Cardiac ventricle fibroblast (primary cell): ENCODE results near the gene SCCPDH. TPM values are rescaled to one million over a fixed set of nuclear protein-coding genes. Genes with fewer than 3 reads are reported as not detected.

Experiments used
- total RNA-seq: library from RNA; depleted of rRNA; stranded (reverse); fragments of >200 nt; gene quantifications from 2 replicates; pipeline ENCODE4 v1.2.3, GENCODE V29; 2015

Gene SCCPDH, protein sequence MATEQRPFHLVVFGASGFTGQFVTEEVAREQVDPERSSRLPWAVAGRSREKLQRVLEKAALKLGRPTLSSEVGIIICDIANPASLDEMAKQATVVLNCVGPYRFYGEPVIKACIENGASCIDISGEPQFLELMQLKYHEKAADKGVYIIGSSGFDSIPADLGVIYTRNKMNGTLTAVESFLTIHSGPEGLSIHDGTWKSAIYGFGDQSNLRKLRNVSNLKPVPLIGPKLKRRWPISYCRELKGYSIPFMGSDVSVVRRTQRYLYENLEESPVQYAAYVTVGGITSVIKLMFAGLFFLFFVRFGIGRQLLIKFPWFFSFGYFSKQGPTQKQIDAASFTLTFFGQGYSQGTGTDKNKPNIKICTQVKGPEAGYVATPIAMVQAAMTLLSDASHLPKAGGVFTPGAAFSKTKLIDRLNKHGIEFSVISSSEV
- total RNA-seq: 17.0 and 17.5 TPM in 2 replicates

DNA sequence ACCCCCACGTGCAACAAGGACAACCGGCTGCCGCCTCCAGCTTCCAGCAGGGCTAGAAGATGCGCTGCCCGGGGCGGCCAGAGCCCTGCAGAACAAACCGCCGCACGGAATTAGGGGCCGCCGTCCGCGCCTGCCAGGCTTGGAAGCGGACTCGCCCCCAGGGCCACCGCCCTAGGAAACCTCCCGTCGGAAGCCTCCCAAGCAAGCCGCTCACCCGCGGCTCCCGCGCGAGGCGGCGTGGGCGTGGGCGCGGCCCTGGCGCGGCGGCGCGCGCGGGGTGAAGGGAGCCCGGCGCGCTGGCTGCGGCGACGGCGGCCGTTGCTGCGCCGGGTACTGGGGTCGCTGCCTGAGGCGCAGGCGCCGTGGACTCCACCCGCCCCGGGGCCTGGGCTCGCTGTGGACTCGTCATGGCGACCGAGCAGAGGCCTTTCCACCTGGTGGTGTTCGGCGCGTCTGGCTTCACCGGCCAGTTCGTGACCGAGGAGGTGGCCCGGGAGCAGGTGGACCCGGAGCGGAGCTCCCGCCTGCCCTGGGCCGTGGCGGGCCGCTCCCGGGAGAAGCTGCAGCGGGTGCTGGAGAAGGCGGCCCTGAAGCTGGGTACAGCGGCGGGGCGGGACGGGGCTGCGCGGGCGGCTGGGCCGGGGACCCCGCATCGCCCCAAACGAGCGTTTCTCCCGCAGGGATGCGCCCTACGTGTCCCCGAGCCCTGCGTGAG lies at the start of gene SCCPDH:
Gene SCCPDH (plus strand): TSS at position 394 of the 715 bp plus-strand sequence. CDS start 14 bp downstream, at position 408.

Other genes starting within 250 kb of the SCCPDH start
- 15.9 and 17.8 TPM in 2 replicates for gene SMYD3, start 217.1 kb upstream of the SCCPDH start, total RNA-seq
- gene TFB2M, start 158.1 kb upstream of the SCCPDH start, total RNA-seq: 15.1 and 17.0 TPM in 2 replicates
- gene CNST, start 158.0 kb upstream of the SCCPDH start, total RNA-seq: 12.0 and 18.5 TPM in 2 replicates
- 30.6 and 32.8 TPM in 2 replicates for gene AHCTF1, start 207.5 kb downstream of the SCCPDH start, total RNA-seq